GM13977 (cell line): ENCODE results near the gene LIMS1.

Experiments used
- DNase-seq: peaks from one replicate; pipeline ENCODE4 v3.0.0; 2012; ENCODE audit warnings: low spot score
- CTCF ChIP-seq: IDR thresholded peaks from 2 replicates; pipeline ENCODE4 v1.5.1; 2012; ENCODE audit warnings: mild to moderate bottlenecking, control low read depth; ENCODE audit not compliant: insufficient read depth; ENCODE audit errors: extremely low read depth, missing control alignments
- in situ Hi-C: fragments of 300-500 bp; cut with MboI; formaldehyde crosslinking; loops from one replicate; pipeline ENCODE4 v1.12.0; 2022; ENCODE audit warnings: low sequenced_read_pairs, low pct_unique_long_range_greater_than_20kb, mixed read lengths, inconsistent platforms; ENCODE audit not compliant: unreplicated experiment

Gene LIMS1

GRCh38 chr2:108625186-108625827 is 91.0 kb downstream of the LIMS1 start:
- DNase-seq: no peak
- no peak for TF ChIP-seq CTCF
- in situ Hi-C loops: no loop called here

- in situ Hi-C loops: no loop called here
- DNase-seq: no peak
- TF ChIP-seq CTCF: no peak
These were observed 91.5 kb downstream of the LIMS1 start for GRCh38 chr2:108625828-108626195.

- in situ Hi-C loops: no loop called here
- TF ChIP-seq CTCF: no peak
- DNase-seq: no peak
These were observed 92.7 kb downstream of the LIMS1 start for GRCh38 chr2:108626995-108627394.

GRCh38 chr2:108627911-108628567 is 93.8 kb downstream of the LIMS1 start:
- in situ Hi-C loops: no loop called here

GRCh38 chr2:108628936-108629335 is 94.7 kb downstream of the LIMS1 start:
- DNase-seq: no peak
- in situ Hi-C loops: no loop called here
- TF ChIP-seq CTCF: no peak

More at GRCh38 chr2:108627911-108628567, 93.8 kb downstream of the LIMS1 start:
- TF ChIP-seq CTCF: no peak
- DNase-seq: no peak

GRCh38 chr2:108629417-108629816 is 95.1 kb downstream of the LIMS1 start:
- in situ Hi-C loops: no loop called here
- no peak for TF ChIP-seq CTCF
- peak; percentile 38 for DNase-seq
